GM12878 (cell line): ENCODE results near the gene TENT5A.

Experiments
- EZH2 ChIP-seq: IDR thresholded peaks from 2 replicates; pipeline ENCODE4 v1.6.1; 2012; ENCODE audit warnings: low read depth, mild to moderate bottlenecking, control low read depth, inconsistent platforms, low read length, borderline replicate concordance; ENCODE audit not compliant: control insufficient read depth
- HDGF ChIP-seq: fragments of 450-650 bp; IDR thresholded peaks from 2 replicates; pipeline ENCODE4 v1.6.1; 2016; ENCODE audit warnings: antibody characterized with exemption
- KDM1A ChIP-seq: fragments of 200-600 bp; sonication (generic); IDR thresholded peaks from 2 replicates; pipeline ENCODE4 v1.6.1; 2016; ENCODE audit warnings: borderline replicate concordance
- PAX5 ChIP-seq: IDR thresholded peaks from 2 replicates; pipeline ENCODE4 v1.6.1; 2011; ENCODE audit warnings: low read depth, low read length, borderline replicate concordance
- RAD51 ChIP-seq: fragments of 450-650 bp; IDR thresholded peaks from 2 replicates; pipeline ENCODE4 v1.6.1; 2016; ENCODE audit warnings: moderate library complexity, mild to moderate bottlenecking, inconsistent platforms
- REST ChIP-seq: IDR thresholded peaks from 2 replicates; pipeline ENCODE4 v1.6.1; 2012; ENCODE audit warnings: mild to moderate bottlenecking, low read depth, low read length
- SP1 ChIP-seq: IDR thresholded peaks from one replicate; pipeline ENCODE4 v1.6.1; 2011; ENCODE audit warnings: low read depth, low read length
- ZBTB33 ChIP-seq: fragments of 450-650 bp; IDR thresholded peaks from 2 replicates; pipeline ENCODE4 v1.6.1; 2017; ENCODE audit warnings: mild to moderate bottlenecking
- TF ChIP-seq, protein P1 (sequence below): fragments of 450-650 bp; formaldehyde crosslinking; IDR thresholded peaks from 2 replicates; pipeline ENCODE4 v1.4.0; 2020; ENCODE audit warnings: mild to moderate bottlenecking, moderate library complexity
- TF ChIP-seq, protein P2 (sequence below), 3 experiments: IDR thresholded peaks in 2 of 3; conservative IDR thresholded peaks in 1 of 3; 2 replicates each; pipeline ENCODE4 v1.5.1; 2011; ENCODE audit warnings: low read depth in 3 of 3, low read length in 3 of 3, mild to moderate bottlenecking in 3 of 3, control low read depth in 2 of 3, moderate library complexity in 2 of 3, inconsistent platforms in 1 of 3, mixed read lengths in 1 of 3; ENCODE audit not compliant: control insufficient read depth in 2 of 3, insufficient read depth in 1 of 3; ENCODE audit errors: extremely low read depth in 1 of 3
- TF ChIP-seq, protein P3 (sequence below): fragments of 150-350 bp; IDR thresholded peaks from 2 replicates; pipeline ENCODE4 v1.6.1; 2016; ENCODE audit warnings: low read depth, low read length

DNA sequence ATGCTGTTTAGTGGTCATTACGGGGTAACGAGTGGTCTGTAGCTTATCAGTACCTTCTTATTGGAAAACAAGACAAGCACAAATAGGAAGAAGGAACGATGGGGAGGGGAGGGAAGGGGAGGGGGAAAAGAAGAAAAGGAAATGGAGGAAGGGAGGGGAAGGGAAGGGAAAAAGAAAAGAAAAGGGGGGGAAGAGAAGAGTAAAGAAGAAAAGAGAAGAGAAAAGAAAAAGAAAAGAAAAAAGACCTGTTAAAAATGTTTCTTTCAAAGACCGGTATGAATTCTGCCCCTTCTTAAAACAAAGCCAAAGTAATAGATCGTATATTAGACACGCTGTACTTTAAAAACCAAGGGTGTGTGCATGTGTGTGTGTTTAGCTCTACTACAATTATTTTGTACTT lies 2.4 kb upstream of the TENT5A start:
- TF ChIP-seq KDM1A (no peak), RAD51 (no peak), ZBTB33 (no peak), EZH2 (no peak), SP1 (no peak), PAX5 (no peak), REST (no peak), HDGF (no peak)
- TF ChIP-seq, protein P1, sequence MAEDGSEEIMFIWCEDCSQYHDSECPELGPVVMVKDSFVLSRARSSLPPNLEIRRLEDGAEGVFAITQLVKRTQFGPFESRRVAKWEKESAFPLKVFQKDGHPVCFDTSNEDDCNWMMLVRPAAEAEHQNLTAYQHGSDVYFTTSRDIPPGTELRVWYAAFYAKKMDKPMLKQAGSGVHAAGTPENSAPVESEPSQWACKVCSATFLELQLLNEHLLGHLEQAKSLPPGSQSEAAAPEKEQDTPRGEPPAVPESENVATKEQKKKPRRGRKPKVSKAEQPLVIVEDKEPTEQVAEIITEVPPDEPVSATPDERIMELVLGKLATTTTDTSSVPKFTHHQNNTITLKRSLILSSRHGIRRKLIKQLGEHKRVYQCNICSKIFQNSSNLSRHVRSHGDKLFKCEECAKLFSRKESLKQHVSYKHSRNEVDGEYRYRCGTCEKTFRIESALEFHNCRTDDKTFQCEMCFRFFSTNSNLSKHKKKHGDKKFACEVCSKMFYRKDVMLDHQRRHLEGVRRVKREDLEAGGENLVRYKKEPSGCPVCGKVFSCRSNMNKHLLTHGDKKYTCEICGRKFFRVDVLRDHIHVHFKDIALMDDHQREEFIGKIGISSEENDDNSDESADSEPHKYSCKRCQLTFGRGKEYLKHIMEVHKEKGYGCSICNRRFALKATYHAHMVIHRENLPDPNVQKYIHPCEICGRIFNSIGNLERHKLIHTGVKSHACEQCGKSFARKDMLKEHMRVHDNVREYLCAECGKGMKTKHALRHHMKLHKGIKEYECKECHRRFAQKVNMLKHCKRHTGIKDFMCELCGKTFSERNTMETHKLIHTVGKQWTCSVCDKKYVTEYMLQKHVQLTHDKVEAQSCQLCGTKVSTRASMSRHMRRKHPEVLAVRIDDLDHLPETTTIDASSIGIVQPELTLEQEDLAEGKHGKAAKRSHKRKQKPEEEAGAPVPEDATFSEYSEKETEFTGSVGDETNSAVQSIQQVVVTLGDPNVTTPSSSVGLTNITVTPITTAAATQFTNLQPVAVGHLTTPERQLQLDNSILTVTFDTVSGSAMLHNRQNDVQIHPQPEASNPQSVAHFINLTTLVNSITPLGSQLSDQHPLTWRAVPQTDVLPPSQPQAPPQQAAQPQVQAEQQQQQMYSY, result no peak
- TF ChIP-seq, protein P2, sequence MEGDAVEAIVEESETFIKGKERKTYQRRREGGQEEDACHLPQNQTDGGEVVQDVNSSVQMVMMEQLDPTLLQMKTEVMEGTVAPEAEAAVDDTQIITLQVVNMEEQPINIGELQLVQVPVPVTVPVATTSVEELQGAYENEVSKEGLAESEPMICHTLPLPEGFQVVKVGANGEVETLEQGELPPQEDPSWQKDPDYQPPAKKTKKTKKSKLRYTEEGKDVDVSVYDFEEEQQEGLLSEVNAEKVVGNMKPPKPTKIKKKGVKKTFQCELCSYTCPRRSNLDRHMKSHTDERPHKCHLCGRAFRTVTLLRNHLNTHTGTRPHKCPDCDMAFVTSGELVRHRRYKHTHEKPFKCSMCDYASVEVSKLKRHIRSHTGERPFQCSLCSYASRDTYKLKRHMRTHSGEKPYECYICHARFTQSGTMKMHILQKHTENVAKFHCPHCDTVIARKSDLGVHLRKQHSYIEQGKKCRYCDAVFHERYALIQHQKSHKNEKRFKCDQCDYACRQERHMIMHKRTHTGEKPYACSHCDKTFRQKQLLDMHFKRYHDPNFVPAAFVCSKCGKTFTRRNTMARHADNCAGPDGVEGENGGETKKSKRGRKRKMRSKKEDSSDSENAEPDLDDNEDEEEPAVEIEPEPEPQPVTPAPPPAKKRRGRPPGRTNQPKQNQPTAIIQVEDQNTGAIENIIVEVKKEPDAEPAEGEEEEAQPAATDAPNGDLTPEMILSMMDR (IDR thresholded peaks at IDR 0.05 in 2 of 3, conservative IDR thresholded peaks at IDR 0.05 in 1 of 3; ENCODE audit: control insufficient read depth in 2 of 3, extremely low read depth in 1 of 3, insufficient read depth in 1 of 3, low read depth in 3 of 3, low read length in 3 of 3), result no peak
- TF ChIP-seq, protein P3, sequence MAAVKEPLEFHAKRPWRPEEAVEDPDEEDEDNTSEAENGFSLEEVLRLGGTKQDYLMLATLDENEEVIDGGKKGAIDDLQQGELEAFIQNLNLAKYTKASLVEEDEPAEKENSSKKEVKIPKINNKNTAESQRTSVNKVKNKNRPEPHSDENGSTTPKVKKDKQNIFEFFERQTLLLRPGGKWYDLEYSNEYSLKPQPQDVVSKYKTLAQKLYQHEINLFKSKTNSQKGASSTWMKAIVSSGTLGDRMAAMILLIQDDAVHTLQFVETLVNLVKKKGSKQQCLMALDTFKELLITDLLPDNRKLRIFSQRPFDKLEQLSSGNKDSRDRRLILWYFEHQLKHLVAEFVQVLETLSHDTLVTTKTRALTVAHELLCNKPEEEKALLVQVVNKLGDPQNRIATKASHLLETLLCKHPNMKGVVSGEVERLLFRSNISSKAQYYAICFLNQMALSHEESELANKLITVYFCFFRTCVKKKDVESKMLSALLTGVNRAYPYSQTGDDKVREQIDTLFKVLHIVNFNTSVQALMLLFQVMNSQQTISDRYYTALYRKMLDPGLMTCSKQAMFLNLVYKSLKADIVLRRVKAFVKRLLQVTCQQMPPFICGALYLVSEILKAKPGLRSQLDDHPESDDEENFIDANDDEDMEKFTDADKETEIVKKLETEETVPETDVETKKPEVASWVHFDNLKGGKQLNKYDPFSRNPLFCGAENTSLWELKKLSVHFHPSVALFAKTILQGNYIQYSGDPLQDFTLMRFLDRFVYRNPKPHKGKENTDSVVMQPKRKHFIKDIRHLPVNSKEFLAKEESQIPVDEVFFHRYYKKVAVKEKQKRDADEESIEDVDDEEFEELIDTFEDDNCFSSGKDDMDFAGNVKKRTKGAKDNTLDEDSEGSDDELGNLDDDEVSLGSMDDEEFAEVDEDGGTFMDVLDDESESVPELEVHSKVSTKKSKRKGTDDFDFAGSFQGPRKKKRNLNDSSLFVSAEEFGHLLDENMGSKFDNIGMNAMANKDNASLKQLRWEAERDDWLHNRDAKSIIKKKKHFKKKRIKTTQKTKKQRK, result no peak
